ENCODE measurements around the gene TMEM178A. TPM values are rescaled to one million over a fixed set of nuclear protein-coding genes. Genes with fewer than 3 reads are reported as not detected.
"Not testable (repeated sequence)": the region's sequence is repeated elsewhere in the genome, so short reads cannot be mapped to it uniquely, and the experiment has no call there.

Gene TMEM178A
- total RNA-seq, 1 donor from 2014 or later, result 19.2 TPM

GRCh38 chr2:39650468-39650867, 15.2 kb upstream of the TMEM178A start:
- Mint-ChIP-seq H3K4me1 (peaks cover 5% of the 10 kb centered on the region), H3K4me3 (no peak overlapping the region), H3K27me3 (ENCODE audit: insufficient read depth, low read depth) (peaks cover 9% of the 10 kb centered on the region), H3K36me3 (peaks cover 2% of the 10 kb centered on the region), H3K9me3 (peaks cover 11% of the 10 kb centered on the region), H3K27ac (no peak overlapping the region)
- Histone ChIP-seq H3K4me3 (no peak overlapping the region), H3K4me1 (no peaks in the 10 kb centered on the region), H3K4me2 (no peak overlapping the region), H3K9ac (no peak overlapping the region), H4K20me1 (ENCODE audit: low read depth) (no peaks in the 10 kb centered on the region), H3K27ac (no peak overlapping the region), H3K27me3 (no peaks in the 10 kb centered on the region), H2AFZ (replicated peaks) (no peak overlapping the region), H3K79me2 (ENCODE audit: low read depth) (no peaks in the 10 kb centered on the region), H3K9me3 (ENCODE audit: low read depth) (no peaks in the 10 kb centered on the region), H3K36me3 (no peaks in the 10 kb centered on the region), H3F3A (ENCODE audit: low read depth) (no peaks in the 10 kb centered on the region)
- no peak for TF ChIP-seq EZH2phosphoT487 (IDR thresholded peaks at IDR 0.05)
- TF ChIP-seq, protein P1, sequence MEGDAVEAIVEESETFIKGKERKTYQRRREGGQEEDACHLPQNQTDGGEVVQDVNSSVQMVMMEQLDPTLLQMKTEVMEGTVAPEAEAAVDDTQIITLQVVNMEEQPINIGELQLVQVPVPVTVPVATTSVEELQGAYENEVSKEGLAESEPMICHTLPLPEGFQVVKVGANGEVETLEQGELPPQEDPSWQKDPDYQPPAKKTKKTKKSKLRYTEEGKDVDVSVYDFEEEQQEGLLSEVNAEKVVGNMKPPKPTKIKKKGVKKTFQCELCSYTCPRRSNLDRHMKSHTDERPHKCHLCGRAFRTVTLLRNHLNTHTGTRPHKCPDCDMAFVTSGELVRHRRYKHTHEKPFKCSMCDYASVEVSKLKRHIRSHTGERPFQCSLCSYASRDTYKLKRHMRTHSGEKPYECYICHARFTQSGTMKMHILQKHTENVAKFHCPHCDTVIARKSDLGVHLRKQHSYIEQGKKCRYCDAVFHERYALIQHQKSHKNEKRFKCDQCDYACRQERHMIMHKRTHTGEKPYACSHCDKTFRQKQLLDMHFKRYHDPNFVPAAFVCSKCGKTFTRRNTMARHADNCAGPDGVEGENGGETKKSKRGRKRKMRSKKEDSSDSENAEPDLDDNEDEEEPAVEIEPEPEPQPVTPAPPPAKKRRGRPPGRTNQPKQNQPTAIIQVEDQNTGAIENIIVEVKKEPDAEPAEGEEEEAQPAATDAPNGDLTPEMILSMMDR (IDR thresholded peaks at IDR 0.05), result no peak
- TF ChIP-seq EZH2 (IDR thresholded peaks at IDR 0.05), result no peak
- no peak for DNase-seq (ENCODE audit: low spot score)

DNA sequence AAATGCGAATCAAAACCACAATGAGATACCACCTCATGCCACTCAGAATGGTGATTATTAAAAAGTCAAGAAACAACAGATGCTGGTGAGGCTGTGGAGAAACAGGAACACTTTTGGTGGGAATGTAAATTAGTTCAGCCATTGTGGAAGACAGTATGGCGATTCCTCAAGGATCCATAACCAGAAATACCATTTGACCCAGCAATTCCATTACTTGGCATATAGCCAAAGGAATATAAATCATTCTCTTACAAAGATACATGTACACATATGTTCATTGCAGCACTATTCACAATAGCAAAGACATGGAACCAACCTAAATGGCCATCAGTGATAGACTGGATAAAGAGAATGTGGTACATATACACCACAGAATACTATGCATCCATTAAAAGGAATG, 9.5 kb upstream of the TMEM178A start:
- not testable (repeated sequence) for H3K36me3 Mint-ChIP-seq; H3K4me1 ChIP-seq; H3K4me3 Mint-ChIP-seq; H3K4me2 ChIP-seq; H4K20me1 ChIP-seq (ENCODE audit: low read depth); DNase-seq (ENCODE audit: low spot score); H3K9ac ChIP-seq; H3F3A ChIP-seq (ENCODE audit: low read depth); H3K27ac Mint-ChIP-seq; H3K27me3 Mint-ChIP-seq (ENCODE audit: insufficient read depth, low read depth); H3K4me1 Mint-ChIP-seq; H3K27me3 ChIP-seq; H3K36me3 ChIP-seq; H3K27ac ChIP-seq; H3K79me2 ChIP-seq (ENCODE audit: low read depth); H3K9me3 ChIP-seq (ENCODE audit: low read depth); H2AFZ ChIP-seq (replicated peaks); H3K4me3 ChIP-seq
- peaks cover 11% of the 10 kb centered on the region for H3K9me3 Mint-ChIP-seq

- Histone ChIP-seq H3K27me3 (no peaks in the 10 kb centered on the region), H3K9ac (no peak overlapping the region), H3K4me2 (no peak overlapping the region), H3K27ac (no peak overlapping the region), H2AFZ (replicated peaks) (no peak overlapping the region), H3F3A (ENCODE audit: low read depth) (no peaks in the 10 kb centered on the region), H3K36me3 (no peaks in the 10 kb centered on the region), H3K79me2 (ENCODE audit: low read depth) (no peaks in the 10 kb centered on the region), H3K9me3 (ENCODE audit: low read depth) (no peaks in the 10 kb centered on the region), H3K4me3 (no peak overlapping the region), H3K4me1 (no peaks in the 10 kb centered on the region), H4K20me1 (ENCODE audit: low read depth) (no peaks in the 10 kb centered on the region)
- peaks cover 2% of the 10 kb centered on the region for H3K36me3 Mint-ChIP-seq
- DNase-seq (ENCODE audit: low spot score), result no peak
- peaks cover 11% of the 10 kb centered on the region for H3K9me3 Mint-ChIP-seq
- H3K4me3 Mint-ChIP-seq, result no peak overlapping the region
- no peaks in the 10 kb centered on the region for H3K27me3 Mint-ChIP-seq (ENCODE audit: insufficient read depth, low read depth)
- TF ChIP-seq, protein P1 (IDR thresholded peaks at IDR 0.05), result no peak
- TF ChIP-seq EZH2 (IDR thresholded peaks at IDR 0.05), result no peak
- TF ChIP-seq EZH2phosphoT487 (IDR thresholded peaks at IDR 0.05), result no peak
- no peak overlapping the region for H3K27ac Mint-ChIP-seq
- H3K4me1 Mint-ChIP-seq, result no peaks in the 10 kb centered on the region
Measured at GRCh38 chr2:39657287-39657937, 8.3 kb upstream of the TMEM178A start.

- H3K27me3 Mint-ChIP-seq (ENCODE audit: insufficient read depth, low read depth), result no peaks in the 10 kb centered on the region
- H3K79me2 ChIP-seq (ENCODE audit: low read depth), result no peaks in the 10 kb centered on the region
- no peaks in the 10 kb centered on the region for H3K9me3 ChIP-seq (ENCODE audit: low read depth)
- no peaks in the 10 kb centered on the region for H3K4me1 ChIP-seq
- no peak overlapping the region for H3K27ac Mint-ChIP-seq
- no peak overlapping the region for H3K9ac ChIP-seq
- H2AFZ ChIP-seq (replicated peaks), result no peak overlapping the region
- H3K36me3 Mint-ChIP-seq, result peaks cover 2% of the 10 kb centered on the region
- no peaks in the 10 kb centered on the region for H3K36me3 ChIP-seq
- H4K20me1 ChIP-seq (ENCODE audit: low read depth), result no peaks in the 10 kb centered on the region
- no peaks in the 10 kb centered on the region for H3K4me1 Mint-ChIP-seq
- no peak for DNase-seq (ENCODE audit: low spot score)
- no peak overlapping the region for H3K4me3 ChIP-seq
- H3K4me3 Mint-ChIP-seq, result no peak overlapping the region
- TF ChIP-seq EZH2phosphoT487 (IDR thresholded peaks at IDR 0.05) (no peak), EZH2 (IDR thresholded peaks at IDR 0.05) (no peak)
- TF ChIP-seq, protein P1 (IDR thresholded peaks at IDR 0.05), result no peak
- peaks cover 8% of the 10 kb centered on the region for H3K9me3 Mint-ChIP-seq
- H3K4me2 ChIP-seq, result no peak overlapping the region
- no peak overlapping the region for H3K27ac ChIP-seq
- no peaks in the 10 kb centered on the region for H3F3A ChIP-seq (ENCODE audit: low read depth)
- H3K27me3 ChIP-seq, result peaks cover 5% of the 10 kb centered on the region
Measured at GRCh38 chr2:39658371-39658770, 7.3 kb upstream of the TMEM178A start.

Data from neural progenitor cell (in vitro differentiated cells).